ENCODE results near the gene EXTL1.
"Not testable (repeated sequence)": the region's sequence is repeated elsewhere in the genome, so short reads cannot be mapped to it uniquely, and the experiment has no call there.

Gene EXTL1, protein sequence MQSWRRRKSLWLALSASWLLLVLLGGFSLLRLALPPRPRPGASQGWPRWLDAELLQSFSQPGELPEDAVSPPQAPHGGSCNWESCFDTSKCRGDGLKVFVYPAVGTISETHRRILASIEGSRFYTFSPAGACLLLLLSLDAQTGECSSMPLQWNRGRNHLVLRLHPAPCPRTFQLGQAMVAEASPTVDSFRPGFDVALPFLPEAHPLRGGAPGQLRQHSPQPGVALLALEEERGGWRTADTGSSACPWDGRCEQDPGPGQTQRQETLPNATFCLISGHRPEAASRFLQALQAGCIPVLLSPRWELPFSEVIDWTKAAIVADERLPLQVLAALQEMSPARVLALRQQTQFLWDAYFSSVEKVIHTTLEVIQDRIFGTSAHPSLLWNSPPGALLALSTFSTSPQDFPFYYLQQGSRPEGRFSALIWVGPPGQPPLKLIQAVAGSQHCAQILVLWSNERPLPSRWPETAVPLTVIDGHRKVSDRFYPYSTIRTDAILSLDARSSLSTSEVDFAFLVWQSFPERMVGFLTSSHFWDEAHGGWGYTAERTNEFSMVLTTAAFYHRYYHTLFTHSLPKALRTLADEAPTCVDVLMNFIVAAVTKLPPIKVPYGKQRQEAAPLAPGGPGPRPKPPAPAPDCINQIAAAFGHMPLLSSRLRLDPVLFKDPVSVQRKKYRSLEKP

DNA sequence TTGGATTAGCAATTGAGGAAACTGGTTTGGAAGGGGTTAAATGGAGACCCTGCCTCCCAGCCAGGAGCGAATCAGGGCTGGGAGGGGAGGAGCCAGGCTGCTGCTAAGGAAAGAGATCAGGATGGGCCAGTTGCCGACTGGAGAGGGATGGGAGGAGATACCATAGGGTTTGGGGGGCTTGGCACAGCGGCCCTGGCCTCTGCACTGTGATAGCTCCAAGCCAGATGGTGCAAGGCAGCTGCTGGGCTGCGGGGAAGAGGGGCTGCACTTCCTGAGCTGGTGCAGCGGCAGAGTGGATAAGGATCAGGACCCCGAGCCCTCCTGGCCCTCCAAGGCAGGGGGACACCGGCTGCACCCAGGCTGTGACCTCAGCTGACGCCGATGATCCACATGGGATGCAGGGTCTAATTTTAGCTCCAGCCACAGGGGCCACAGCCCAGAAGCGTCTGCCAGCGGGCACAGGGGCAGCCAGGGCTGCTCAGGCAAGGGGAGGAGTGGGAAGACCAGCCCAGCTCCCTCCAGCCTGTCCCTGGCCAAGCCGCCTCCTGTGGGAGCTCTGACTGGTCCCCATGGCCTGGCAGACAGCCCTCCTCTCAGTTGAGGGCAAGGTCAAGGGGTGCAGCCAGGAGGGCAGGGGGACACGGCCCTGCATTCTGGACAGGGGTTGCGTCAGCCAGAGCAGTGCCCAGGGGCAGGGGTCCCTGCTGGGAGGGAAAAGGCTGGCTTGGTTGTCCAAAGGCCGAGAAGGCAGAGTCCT lies at the start of gene EXTL1:
Gene EXTL1, plus strand, starts transcription at position 129 of the 757 bp plus-strand sequence. CDS start 872 bp downstream, outside the sequence.
- no peak for DNase-seq (ENCODE audit: low read depth)

DNA sequence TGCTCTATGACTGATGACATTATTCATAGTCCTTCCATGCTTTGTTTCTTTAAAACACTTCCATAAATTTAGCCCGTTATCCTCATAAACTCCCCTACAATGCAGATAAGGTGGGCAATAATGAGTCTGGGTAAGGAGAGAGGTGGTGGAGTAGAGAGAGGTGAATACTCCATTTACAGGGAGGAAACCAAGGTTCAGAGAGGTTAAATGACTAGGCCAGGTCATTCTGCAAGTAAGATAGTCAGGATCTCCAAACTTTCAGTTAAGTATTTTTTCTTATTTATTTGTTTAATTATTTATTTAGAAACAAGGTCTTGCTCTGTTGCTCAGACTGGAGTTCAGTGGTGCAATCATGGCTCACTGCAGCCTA lies 49.8 kb upstream of the EXTL1 start:
- no peak for DNase-seq (ENCODE audit: low read depth)

DNA sequence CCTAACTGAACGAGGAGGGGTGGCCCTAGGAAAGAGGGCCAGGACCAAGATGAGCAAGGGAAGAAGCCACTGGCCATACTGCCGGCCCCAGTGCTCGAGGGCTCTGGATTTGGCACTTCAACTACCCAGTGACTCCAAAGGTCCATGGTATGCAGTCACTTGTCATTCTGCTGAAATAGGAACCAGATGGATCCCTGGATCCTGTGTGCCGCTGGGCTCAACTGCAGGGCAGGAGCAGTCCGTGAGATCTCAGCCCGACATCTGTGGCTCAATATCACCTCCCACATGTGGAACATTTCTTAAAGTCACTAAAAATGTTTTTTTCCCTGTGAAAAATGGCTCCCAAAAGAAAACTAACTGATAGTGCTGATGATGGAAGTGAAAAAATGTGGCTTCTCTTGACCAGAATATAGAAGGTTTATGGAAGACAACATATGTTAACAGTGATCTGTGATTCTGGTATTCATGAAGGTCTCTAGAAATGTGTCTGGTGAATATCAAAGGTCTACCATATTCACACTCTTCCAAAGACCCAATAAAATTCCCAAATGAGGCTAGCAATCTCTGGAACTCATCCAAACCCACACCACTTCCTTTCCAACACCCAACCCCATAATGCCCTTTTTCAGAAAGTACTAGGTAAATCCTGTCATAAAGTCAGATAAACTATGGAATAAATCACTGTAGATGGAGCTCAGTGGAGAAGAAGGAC lies 47.8 kb upstream of the EXTL1 start:
- DNase-seq (ENCODE audit: low read depth): no peak

DNA sequence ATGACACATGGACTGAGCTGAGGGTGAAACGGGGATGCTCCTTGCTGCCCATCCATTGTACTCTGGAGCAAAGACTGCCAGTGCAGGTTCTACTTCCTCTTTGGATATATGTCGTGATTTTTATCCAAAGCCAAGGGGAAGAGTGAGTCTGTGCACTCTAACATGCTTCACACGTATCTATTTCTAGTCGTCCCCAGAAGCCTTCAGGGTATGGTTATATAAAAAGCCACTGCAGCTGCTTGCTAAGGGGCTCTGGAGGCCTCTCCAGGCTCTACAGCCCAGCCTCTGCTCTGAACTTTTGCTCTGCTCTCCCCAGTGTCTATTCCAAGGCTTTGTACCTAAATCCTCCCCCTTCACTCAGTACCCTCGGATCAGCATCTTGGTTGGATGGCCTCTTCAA lies 43.8 kb upstream of the EXTL1 start:
- DNase-seq (ENCODE audit: low read depth): no peak

DNA sequence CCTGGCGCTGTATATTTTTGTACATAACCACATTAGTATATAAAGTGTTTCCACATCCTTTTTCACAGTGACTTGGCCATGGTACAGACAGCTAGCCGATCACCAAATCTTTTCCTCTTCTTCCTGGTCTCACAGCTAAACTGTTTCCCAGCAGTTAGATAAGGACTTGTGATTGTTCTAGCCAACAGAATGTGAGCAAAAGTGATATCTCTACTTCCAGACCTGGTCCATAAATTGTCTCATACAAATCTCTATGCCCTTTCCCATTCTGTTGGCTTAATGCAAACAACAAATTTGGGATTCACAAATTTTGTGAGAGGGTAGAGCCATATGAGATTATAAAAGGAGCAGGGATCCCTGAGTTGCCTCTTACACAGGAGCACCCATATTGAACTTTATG lies 43.2 kb upstream of the EXTL1 start:
- DNase-seq (ENCODE audit: low read depth): no peak

DNA sequence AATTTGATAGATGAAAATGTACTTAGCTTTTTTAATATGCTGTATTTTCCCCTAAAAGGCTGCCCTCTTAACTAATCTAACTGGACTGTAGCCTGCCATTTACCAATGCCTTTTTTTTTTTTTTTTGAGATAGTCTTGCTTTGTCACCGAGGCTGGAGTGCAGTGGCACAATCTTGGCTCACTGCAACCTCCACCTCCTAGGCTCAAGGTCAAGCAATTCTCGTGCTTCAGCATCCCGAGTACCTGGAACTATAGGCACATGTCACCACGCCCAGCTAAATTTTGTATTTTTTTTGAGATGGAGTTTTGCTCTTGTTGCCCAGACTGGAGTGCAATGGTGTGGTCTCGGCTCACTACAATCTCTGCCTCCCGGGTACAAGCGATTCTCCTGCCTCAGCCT lies 42.4 kb upstream of the EXTL1 start:
- no peak for DNase-seq (ENCODE audit: low read depth)

DNA sequence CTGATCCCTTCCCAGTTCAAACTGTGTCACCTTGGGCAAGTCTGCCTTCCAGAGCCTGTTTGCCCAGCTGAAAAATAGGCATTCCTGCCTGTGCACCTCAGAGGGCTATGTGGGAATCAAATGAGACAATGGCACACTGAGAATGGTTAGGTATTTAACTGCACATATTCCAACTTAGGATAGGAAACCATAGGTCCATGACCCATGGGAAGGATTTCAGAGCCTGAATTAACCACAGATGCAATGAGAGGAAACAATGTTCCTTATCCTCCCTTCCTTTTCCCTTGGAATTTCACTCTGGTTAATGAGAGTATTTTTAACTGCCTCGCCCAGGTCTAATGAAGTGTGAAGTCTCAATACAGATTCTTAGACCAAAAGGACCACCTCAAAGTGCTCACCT lies 36.4 kb upstream of the EXTL1 start:
- no peak for DNase-seq (ENCODE audit: low read depth)

DNA sequence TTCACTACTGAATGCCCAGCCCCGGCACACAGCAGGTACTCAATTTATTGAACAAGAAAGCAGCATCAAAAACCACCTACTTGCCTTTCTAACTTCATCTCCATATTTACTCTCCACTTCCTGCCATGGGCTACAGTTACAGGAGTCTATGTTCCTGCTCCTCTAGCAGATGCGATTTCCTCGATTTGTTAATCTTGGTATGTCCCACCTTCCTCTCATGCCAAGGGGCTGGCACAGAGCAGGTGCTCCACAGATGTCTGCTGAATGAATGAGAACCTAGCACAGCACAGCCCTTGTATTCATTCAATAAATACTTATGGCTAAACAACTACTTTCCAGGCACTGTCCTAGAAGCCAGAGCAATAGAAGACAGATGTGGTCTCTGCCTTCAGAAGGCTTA lies 35.9 kb upstream of the EXTL1 start:
- DNase-seq (ENCODE audit: low read depth): no peak

DNA sequence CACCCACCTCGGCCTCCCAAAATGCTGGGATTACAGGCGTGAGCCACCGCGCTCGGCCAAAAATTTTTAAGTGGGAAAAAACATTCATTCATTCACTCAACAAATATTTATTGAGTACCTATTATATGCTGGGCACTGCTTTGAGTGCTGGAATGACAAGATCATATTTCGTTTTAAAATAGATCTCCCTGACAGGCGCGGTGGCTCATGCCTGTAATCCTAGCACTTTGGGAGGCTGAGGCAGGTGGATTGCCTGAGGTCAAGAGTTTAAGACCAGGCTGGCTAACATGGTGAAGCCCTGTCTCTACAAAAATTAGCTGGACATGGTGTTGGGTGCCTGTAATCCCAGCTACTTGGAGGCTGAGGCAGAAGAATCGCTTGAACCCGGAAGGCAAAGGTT lies 34.8 kb upstream of the EXTL1 start:
- not testable (repeated sequence) for DNase-seq (ENCODE audit: low read depth)

DNA sequence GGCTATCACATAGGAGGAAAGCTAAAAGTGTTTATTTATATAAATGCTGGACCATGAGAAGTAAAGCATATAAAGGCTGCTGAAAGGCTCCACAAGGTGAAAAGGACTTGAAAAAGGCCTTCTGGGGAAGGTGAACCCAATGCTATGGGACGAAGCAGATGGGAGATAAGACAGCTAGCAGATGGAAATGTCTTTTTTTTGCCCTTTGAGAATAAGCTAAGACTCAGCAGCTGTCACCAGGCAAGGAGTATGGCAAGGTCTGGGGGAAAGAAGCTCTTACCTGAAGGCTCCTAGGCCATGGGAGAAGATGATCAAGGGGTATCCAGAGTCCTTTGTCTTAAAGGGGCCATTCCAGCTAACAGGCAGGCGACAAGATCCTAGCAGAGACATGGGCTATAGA lies 33.6 kb upstream of the EXTL1 start:
- no peak for DNase-seq (ENCODE audit: low read depth)

DNA sequence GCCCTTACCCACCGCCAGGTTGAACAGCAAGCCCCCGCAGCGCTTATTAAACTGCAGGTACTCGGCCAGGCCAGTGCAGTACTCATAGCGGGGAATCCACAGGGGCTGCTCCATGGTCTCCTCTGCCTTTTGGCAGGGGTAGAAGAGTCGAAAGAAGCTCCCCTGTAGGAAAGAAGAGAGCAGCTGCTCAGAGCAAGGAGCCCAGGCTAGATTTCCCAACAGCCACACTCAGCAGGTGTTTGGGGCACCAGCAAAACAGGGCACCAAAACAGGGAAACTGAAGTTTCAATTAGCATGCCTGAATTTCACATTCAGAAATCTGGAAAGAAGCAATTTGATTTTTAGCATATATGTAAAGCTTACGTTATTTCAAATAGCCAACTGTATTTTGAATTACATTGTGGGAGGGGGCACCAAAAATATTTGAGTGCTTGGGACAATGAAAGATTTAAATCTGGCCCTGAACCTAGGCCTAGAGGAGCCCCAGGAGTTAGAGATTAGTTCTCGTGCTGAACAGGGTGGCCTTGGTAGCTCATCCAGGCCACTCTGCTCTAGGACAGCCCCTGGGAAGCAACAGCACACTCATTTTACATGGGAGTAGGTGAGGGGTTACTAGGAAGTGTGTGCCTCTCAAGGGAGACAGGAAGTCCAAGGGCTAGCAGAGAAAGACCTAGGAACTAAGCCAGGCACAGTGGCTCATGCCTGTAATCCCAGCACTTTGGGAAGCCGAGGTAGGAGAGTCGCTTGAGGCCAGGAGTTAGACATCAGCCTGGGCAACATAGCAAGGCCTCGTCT lies 31.9 kb upstream of the EXTL1 start:
- no peak for DNase-seq (ENCODE audit: low read depth)

DNA sequence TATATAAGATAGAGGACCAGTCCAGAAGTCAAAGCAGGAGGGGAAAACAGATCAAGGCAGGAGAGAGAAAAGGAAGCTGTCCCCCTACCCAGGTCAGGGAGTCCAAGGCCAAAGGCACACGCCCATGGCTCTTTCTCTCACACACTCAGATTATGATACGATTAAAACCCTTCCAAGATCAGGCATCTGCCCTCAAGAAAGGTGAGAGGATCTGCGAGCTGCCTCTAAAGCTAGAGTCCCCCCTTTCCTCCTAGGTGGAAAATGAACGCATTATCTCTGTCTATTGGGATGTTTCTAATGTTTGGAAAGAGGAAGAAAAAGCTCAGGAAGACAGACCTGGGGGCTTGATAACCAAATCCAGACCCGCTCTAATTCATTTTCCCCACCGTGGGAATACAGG lies 31.3 kb upstream of the EXTL1 start:
- DNase-seq (ENCODE audit: low read depth): no peak

DNA sequence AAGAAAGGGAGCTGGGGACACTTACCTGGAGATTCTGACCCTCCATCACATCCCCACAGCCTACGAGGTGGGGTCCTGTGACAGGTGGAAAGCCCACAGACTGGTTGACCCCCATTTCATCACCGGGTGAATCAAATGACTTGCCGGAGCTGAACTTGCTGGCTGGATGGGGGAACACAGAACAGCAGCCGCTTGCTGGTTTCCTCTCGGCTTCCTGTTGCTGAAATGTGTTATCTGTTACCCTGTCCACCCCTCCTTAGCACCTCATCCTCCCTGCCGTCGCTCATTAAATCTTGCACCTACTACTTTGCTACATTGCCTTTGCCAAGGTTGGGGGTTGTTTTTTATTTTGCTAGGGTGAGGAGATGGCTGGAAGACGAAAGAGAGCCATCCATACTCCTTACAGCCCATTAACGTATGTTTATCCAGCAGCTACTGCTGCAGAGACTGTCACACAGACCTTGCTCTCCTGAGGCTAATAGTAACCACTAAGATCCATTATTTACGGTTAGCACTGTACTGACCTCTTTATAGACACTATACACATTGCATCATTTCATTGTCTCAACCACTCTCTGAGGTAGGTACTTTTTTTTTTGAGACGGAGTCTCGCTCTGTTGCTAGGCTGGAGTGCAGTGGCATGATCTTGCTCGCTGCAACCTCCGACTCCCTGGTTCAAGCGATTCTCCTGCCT lies 30.7 kb upstream of the EXTL1 start:
- DNase-seq (ENCODE audit: low read depth): peak; percentile 32

DNA sequence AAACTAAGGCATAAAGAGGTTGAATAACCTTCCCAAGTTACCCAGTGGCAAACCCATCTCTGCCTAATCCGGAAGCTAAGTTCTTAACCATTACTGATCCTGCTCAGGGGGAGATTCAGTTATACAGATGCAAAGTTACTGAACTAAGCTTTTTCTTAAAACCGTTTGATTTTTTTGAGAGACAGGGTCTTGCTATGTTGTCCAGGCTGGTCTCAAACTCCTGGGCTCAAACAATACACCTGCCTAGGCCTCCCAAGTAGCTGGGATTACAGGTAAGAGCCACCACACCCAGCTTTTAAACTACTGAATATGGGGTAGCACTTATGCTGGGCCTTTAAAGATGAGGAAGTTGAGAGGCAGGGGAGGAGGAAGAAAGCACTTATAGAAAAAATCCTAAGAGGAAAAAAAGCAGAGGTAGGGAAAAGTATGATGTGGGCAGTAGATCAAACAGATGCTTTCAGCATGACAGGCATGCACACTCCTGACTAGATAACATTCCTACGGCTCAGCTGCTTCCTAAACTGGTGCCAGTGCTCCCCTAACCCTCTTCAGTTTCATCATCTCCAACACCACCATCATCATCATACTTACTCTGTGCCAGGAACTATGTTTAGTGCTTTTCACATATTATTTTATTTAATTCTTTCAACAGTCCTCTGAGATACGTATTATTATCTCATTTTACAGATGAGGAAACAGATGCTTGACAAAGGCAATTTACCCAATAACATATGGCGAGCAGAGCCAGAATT lies 29.5 kb upstream of the EXTL1 start:
- no peak for DNase-seq (ENCODE audit: low read depth)

DNA sequence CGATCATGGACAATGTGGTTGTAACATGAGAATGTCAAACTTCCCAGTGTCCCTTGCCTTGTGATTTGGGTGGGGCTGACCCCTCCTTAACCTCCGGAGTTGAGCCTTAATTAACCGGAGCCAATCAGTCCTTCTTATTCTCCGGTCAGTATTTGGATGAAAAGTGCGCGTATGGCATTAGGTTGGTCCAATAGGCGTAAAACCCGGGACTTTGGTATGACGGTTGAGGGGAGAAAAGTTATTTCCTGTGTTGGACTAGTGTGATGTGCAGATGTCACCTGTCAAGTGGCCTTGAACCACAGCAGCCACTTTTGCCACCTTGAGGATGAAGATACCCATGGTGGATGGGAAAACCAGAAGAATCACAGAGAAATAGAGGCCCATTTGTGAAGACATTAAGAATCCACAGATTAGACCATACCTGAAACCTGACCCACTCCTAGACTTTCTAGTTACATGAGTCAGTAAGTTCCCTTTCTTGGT lies 28.8 kb upstream of the EXTL1 start:
- DNase-seq (ENCODE audit: low read depth): no peak

DNA sequence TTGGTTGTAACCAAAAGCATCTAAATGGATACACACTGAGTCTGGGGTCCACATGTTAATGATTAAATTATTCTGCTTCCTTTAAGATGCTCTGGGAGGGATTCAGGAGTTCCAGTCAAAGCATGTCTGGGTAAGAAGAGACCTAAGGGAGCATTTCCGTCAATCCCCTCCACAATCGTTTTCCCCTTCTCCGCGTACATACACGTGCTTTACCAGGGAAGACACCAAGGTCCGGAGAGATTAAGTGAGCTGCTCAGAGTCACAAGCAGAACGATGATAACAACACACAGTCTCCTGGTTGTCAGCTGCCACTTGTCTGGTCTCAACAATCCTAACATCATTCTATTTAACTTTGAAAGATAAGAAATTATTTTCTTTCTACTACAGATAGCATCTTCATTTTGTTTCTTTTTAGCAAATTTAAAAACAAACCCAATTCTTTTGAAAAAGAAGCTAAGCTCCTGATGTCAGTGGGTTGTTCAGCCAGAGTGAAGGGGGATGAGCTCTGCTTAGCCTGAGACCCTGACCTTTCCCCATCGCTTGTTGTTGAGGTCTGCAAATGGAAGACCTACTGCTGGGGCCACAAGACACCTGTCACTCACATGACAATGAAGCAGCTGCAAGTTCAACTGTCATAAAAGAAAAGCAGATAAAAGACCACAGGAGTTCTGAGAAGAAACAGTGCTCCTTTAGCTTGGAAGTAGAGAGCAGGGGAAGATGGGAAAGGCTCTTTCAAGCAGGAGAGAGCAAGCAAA lies 28.2 kb upstream of the EXTL1 start:
- no peak for DNase-seq (ENCODE audit: low read depth)

DNA sequence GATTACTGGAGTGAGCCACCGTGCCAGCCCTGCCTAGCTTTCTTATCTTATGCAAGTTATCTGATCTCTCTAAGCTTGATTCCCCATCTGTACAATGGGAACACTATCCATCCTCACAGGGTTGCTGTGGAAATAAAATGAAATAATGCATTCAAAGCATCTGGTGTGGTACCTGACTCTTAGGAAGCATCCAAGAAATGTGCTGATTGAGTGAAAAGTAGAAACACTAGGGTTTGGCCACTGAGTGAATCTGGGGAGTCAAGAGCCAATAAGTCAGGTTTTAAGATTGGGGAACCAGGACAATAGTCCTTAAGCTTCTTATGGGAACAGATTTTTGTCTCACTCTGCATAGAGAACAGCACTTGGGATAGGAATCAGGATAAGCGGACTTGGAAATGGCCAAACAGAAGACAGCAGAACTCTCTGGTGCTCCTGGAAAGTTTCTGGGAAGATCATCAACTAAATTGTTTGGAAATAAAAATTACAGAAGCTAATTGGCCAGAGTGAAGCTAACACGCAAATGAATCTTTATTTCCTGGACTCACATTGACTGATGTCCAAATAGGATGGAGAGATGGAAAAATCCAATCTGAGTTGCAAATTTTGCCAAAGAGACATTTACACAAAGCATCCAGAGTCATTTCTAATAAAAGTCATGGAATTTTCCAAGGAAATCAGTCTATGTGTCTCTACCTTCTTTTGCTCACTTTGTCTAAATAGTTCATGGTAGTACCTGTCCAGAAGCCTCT lies 27.0 kb upstream of the EXTL1 start:
- no peak for DNase-seq (ENCODE audit: low read depth)
